Measurements from ENCODE around the gene PXN. TPM values are rescaled to one million over a fixed set of nuclear protein-coding genes. Genes with fewer than 3 reads are reported as not detected.

PXN gene
- total and polyA plus RNA-seq, 2 of the 13 experiments (the other 11 are each of a cell fraction or from before 2014, with no cell fraction given): 13.6 to 14.2 TPM

- TF ChIP-seq, protein P1, sequence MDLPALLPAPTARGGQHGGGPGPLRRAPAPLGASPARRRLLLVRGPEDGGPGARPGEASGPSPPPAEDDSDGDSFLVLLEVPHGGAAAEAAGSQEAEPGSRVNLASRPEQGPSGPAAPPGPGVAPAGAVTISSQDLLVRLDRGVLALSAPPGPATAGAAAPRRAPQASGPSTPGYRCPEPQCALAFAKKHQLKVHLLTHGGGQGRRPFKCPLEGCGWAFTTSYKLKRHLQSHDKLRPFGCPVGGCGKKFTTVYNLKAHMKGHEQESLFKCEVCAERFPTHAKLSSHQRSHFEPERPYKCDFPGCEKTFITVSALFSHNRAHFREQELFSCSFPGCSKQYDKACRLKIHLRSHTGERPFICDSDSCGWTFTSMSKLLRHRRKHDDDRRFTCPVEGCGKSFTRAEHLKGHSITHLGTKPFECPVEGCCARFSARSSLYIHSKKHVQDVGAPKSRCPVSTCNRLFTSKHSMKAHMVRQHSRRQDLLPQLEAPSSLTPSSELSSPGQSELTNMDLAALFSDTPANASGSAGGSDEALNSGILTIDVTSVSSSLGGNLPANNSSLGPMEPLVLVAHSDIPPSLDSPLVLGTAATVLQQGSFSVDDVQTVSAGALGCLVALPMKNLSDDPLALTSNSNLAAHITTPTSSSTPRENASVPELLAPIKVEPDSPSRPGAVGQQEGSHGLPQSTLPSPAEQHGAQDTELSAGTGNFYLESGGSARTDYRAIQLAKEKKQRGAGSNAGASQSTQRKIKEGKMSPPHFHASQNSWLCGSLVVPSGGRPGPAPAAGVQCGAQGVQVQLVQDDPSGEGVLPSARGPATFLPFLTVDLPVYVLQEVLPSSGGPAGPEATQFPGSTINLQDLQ (CRISPR knock-in tag; IDR thresholded peaks at IDR 0.05): peak; percentile 77; the same call in 1 of the 2 replicates
- TF ChIP-seq ZNF253 (CRISPR knock-in tag; IDR thresholded peaks at IDR 0.05; ENCODE audit: borderline replicate concordance) (0 out of 2 replicates have a peak, but pooled peaks have one; percentile 14), ZNF3 (CRISPR knock-in tag; IDR thresholded peaks at IDR 0.05) (no peak), ZNF605 (CRISPR knock-in tag; IDR thresholded peaks at IDR 0.05) (no peak), KIAA2018 (CRISPR knock-in tag; IDR thresholded peaks at IDR 0.05; ENCODE audit: borderline replicate concordance) (no peak), SRSF9 (IDR thresholded peaks at IDR 0.05; ENCODE audit: borderline replicate concordance, insufficient read depth, low read depth, low read length, poor library complexity, severe bottlenecking) (no peak), REPIN1 (CRISPR knock-in tag; IDR thresholded peaks at IDR 0.05; ENCODE audit: borderline replicate concordance, low read depth) (no peak), ZNF607 (CRISPR knock-in tag; IDR thresholded peaks at IDR 0.05; ENCODE audit: borderline replicate concordance) (peak; percentile 5; the same call in 1 of the 2 replicates), KDM3A (CRISPR knock-in tag; IDR thresholded peaks at IDR 0.05; ENCODE audit: low read depth) (no peak), HBP1 (CRISPR knock-in tag; IDR thresholded peaks at IDR 0.05; ENCODE audit: low read depth) (0 out of 2 replicates have a peak, but pooled peaks have one; percentile 20), ZFP62 (CRISPR knock-in tag; IDR thresholded peaks at IDR 0.05) (no peak), NRL (CRISPR knock-in tag; IDR thresholded peaks at IDR 0.05; ENCODE audit: borderline replicate concordance) (no peak)
- TF ChIP-seq, protein P2, sequence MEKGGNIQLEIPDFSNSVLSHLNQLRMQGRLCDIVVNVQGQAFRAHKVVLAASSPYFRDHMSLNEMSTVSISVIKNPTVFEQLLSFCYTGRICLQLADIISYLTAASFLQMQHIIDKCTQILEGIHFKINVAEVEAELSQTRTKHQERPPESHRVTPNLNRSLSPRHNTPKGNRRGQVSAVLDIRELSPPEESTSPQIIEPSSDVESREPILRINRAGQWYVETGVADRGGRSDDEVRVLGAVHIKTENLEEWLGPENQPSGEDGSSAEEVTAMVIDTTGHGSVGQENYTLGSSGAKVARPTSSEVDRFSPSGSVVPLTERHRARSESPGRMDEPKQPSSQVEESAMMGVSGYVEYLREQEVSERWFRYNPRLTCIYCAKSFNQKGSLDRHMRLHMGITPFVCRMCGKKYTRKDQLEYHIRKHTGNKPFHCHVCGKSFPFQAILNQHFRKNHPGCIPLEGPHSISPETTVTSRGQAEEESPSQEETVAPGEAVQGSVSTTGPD (CRISPR knock-in tag; IDR thresholded peaks at IDR 0.05): no peak; the same call in 1 of the 2 replicates
Measured at GRCh38 chr12:120200364-120200800, 65.1 kb downstream of the PXN start (continued).

Data from HepG2 (cell line).